Measurements from ENCODE around the gene AQP4. TPM values are rescaled to one million over a fixed set of nuclear protein-coding genes. Genes with fewer than 3 reads are reported as not detected.
A peak's percentile ranks its signal among the peaks of the same experiment; 100 is the strongest.

AQP4 gene
- total RNA-seq, 6 donors from 2014 or later: 61.8 to 317 (median 239) TPM

GRCh38 chr18:26864658-26865057, 849 bp downstream of the AQP4 start:
- H3K4me1 ChIP-seq: peaks cover 0 to 20% (median 9%) of the 10 kb centered on the region in 4 donors
- ATAC-seq (ENCODE audit: low FRiP score in 2 of 2) (peak in 1 of 2 donors; percentile 43), DNase-seq (peak in 1 of 2 donors; percentile 45)
- 39 to 45% methylated on average over 7 of the region's 7 CpGs for WGBS, 2 donors
- H3K9me3 ChIP-seq: no peaks in the 10 kb centered on the region
- H3K36me3 ChIP-seq: no peaks in the 10 kb centered on the region
- peak in 1 of 4 donors; percentile 11 for TF ChIP-seq POLR2A (IDR thresholded peaks at IDR 0.05)
- TF ChIP-seq POLR2AphosphoS5 (IDR thresholded peaks at IDR 0.05): no peak
- peak overlapping the region; percentile 14 to 53 (median 46) for H3K4me3 ChIP-seq
- peak overlapping the region; percentile 73 to 89 (median 82) for H3K27ac ChIP-seq
- peaks cover 0 to 3% (median 0%) of the 10 kb centered on the region in 4 donors for H3K27me3 ChIP-seq

- Histone ChIP-seq H3K36me3 (no peaks in the 10 kb centered on the region), H3K27me3 (peaks cover 0 to 3% (median 0%) of the 10 kb centered on the region in 4 donors), H3K4me1 (peaks cover 0 to 20% (median 9%) of the 10 kb centered on the region in 4 donors), H3K9me3 (no peaks in the 10 kb centered on the region), H3K4me3 (peak overlapping the region; percentile 14 to 53 (median 46)), H3K27ac (peak overlapping the region; percentile 73 to 89 (median 82))
- peak in 1 of 2 donors; percentile 54 for DNase-seq
- TF ChIP-seq CTCF (IDR thresholded peaks at IDR 0.05): peak in 1 of 6 experiments; percentile 2
- TF ChIP-seq POLR2A (IDR thresholded peaks at IDR 0.05): no peak
- peak in 1 of 2 donors; percentile 12 for TF ChIP-seq POLR2AphosphoS5 (IDR thresholded peaks at IDR 0.05)
- peak in 1 of 4 donors; percentile 76 for TF ChIP-seq EP300 (IDR thresholded peaks at IDR 0.05)
- WGBS, 2 donors: 16 to 32% methylated on average over 9 of the region's 9 CpGs
- peak in 1 of 2 donors; percentile 30 for ATAC-seq (ENCODE audit: low FRiP score in 2 of 2)
Observed at GRCh38 chr18:26863921-26864497, 1.5 kb downstream of the AQP4 start.

DNA sequence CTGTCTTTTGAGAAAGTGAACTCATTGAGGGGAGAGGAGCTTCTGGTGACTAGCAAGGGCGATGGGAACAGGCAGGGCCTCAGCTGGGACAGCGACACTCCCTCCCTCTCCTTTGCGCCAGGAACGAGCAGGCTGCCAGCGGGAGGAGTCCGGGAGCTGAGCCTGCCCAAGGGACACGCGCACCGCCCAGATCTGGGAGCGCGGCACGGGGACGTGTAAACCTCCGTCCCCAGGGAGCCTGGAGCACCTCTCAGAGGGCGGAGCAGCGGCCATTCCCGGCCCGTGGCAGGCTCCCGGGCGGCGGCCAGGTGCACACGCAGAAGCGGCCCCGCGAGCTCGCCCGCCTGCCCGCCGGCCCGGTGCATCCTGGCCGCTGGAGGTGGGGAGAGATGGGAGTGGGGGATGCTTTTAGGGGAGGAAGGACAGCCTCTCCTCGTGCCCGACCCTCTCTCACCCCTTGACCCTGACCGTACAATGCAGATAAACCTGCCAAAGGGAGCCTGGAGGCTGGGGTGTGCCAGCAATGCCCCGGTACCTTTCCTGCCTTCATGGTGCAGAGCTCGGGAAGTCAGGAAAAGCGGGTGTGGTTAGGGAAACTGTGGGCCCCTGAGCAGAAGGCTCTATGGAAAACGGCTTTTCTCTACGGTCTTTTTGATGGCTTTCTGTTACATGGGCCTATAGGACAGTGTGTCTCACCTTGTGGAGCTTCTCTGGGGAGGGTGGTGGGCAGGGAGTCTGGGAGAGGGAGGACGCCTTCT, 2.2 kb downstream of the AQP4 start:
- DNase-seq (peak; percentile 90 to 91), ATAC-seq (ENCODE audit: low FRiP score in 2 of 2) (peak; percentile 77 to 90)
- H3K36me3 ChIP-seq: no peaks in the 10 kb centered on the region
- TF ChIP-seq POLR2AphosphoS5 (IDR thresholded peaks at IDR 0.05) (peak in 1 of 2 donors; percentile 64), POLR2A (IDR thresholded peaks at IDR 0.05) (peak in 2 of 4 donors; percentile 31 to 88), CTCF (IDR thresholded peaks at IDR 0.05) (no peak)
- H3K27me3 ChIP-seq: peaks cover 0 to 3% (median 0%) of the 10 kb centered on the region in 4 donors
- no peaks in the 10 kb centered on the region for H3K9me3 ChIP-seq
- 5 to 13% methylated on average over 18 to 37 of the region's 40 CpGs for WGBS, 2 donors
- peak overlapping the region; percentile 73 to 89 (median 82) for H3K27ac ChIP-seq
- H3K4me1 ChIP-seq: peaks cover 0 to 20% (median 9%) of the 10 kb centered on the region in 4 donors
- peak overlapping the region in 3 of 4 donors; percentile 40 to 53 (median 51) for H3K4me3 ChIP-seq

DNA sequence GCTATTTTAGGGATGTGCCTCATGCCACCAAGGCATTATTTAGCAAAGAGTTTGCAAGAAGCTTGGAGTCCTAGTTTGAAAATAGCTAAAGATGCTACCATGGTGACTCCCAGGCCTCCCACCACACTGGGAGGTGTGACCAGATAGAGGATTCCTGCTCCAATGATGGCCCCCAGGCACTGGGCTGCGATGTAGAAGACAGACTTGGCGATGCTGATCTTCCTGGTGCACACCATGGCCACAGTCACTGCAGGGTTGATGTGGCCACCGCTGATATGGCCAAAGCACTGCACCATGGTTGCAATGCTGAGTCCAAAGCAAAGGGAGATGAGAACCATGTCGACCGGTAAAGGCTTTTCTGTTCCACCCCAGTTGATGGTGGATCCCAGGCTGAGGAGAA, 3.4 kb downstream of the AQP4 start:
- Histone ChIP-seq H3K4me3 (peak overlapping the region in 1 of 4 donors; percentile 51), H3K36me3 (no peaks in the 10 kb centered on the region), H3K4me1 (peaks cover 0 to 15% (median 6%) of the 10 kb centered on the region in 4 donors), H3K27ac (no peak overlapping the region), H3K27me3 (peaks cover 0 to 3% (median 0%) of the 10 kb centered on the region in 4 donors), H3K9me3 (no peaks in the 10 kb centered on the region)
- ATAC-seq (ENCODE audit: low FRiP score in 2 of 2) (no peak), DNase-seq (no peak)
- 67 to 80% methylated on average over 1 to 5 of the region's 5 CpGs for WGBS, 2 donors
- TF ChIP-seq EP300 (IDR thresholded peaks at IDR 0.05) (no peak), CTCF (IDR thresholded peaks at IDR 0.05) (no peak), POLR2AphosphoS5 (IDR thresholded peaks at IDR 0.05) (no peak), POLR2A (IDR thresholded peaks at IDR 0.05) (no peak)

- WGBS, 2 donors: 65 to 70% methylated on average over 10 of the region's 10 CpGs
- ATAC-seq (ENCODE audit: low FRiP score in 2 of 2): no peak
- no peak for DNase-seq
- Histone ChIP-seq H3K4me1 (no peaks in the 10 kb centered on the region), H3K27me3 (no peaks in the 10 kb centered on the region), H3K9me3 (no peaks in the 10 kb centered on the region), H3K4me3 (no peak overlapping the region), H3K36me3 (peaks cover 0 to 3% (median 0%) of the 10 kb centered on the region in 4 donors), H3K27ac (no peak overlapping the region)
- TF ChIP-seq POLR2A (IDR thresholded peaks at IDR 0.05) (no peak), CTCF (IDR thresholded peaks at IDR 0.05) (no peak), POLR2AphosphoS5 (IDR thresholded peaks at IDR 0.05) (no peak), EP300 (IDR thresholded peaks at IDR 0.05) (no peak)
Observed at GRCh38 chr18:26854292-26854881, 11.1 kb downstream of the AQP4 start.

Measured in upper lobe of left lung (tissue), 6 donors.